Endothelial cell of umbilical vein (primary cell): ENCODE results near the gene MRPL4. TPM values are rescaled to one million over a fixed set of nuclear protein-coding genes. Genes with fewer than 3 reads are reported as not detected.

Experiments used
- BruUV-seq: library from RNA; stranded (reverse); fragments of 400-500 nt; replicated peaks from 2 replicates; lab custom pipeline; 2021; lab: Mats Ljungman, UMichigan
- CTCF ChIA-PET: fragments of 300-600, 350-600 bp; sonication (Branson Sonifier 250); formaldehyde crosslinking; loops from one replicate; lab custom pipeline; 2021; ENCODE audit warnings: antibody characterized with exemption, inconsistent platforms; lab: Charles Lee
- POLR2A ChIA-PET: fragments of 300-600, 350-600 bp; sonication (Branson Sonifier 250); formaldehyde crosslinking; loops from one replicate; lab custom pipeline; 2021; ENCODE audit warnings: antibody characterized with exemption, inconsistent platforms; lab: Charles Lee
- DNase-seq: peaks from one replicate; pipeline ENCODE4 v3.0.0-alpha.2; 2011; ENCODE audit warnings: low read depth, low spot score
- FAIRE-seq: peaks from 2 replicates; lab custom pipeline; 2011; peaks lifted over from hg19 to GRCh38; lab: Jason Lieb, UNC
- H2AFZ ChIP-seq: 2 replicates; pipeline ENCODE4 v1.6.0; 2012; ENCODE audit warnings: low read depth, low read length, control low read depth, inconsistent platforms
- H3K27ac ChIP-seq: 2 replicates; pipeline ENCODE4 v1.5.1; 2011; ENCODE audit warnings: low read depth, mild to moderate bottlenecking, control low read depth, low read length, moderate library complexity; ENCODE audit not compliant: insufficient read depth
- H3K27me3 ChIP-seq, 2 experiments: 2 replicates each; pipeline versions ENCODE4 v1.6.0 to v1.6.1; 2011; ENCODE audit warnings: low read length in 2 of 2, mixed read lengths in 1 of 2; ENCODE audit not compliant: control insufficient read depth in 2 of 2, insufficient read depth in 2 of 2
- H3K36me3 ChIP-seq, 2 experiments: 2 replicates in 1 of 2; 3 replicates in 1 of 2; pipeline ENCODE4 v1.5.1; 2011; ENCODE audit warnings: low read length in 2 of 2, mild to moderate bottlenecking in 1 of 2, moderate library complexity in 1 of 2; ENCODE audit not compliant: control insufficient read depth in 2 of 2, insufficient read depth in 2 of 2; ENCODE audit errors: extremely low read depth in 1 of 2
- H3K4me1 ChIP-seq: 3 replicates; pipeline ENCODE4 v1.5.1; 2011; ENCODE audit warnings: mild to moderate bottlenecking, low read length; ENCODE audit not compliant: control insufficient read depth, insufficient read depth; ENCODE audit errors: extremely low read depth
- H3K4me2 ChIP-seq: 2 replicates; pipeline ENCODE4 v1.6.1; 2011; ENCODE audit warnings: low read length, control low read depth, mixed read lengths; ENCODE audit not compliant: insufficient read depth
- H3K4me3 ChIP-seq, 3 experiments: fragments of 200-600 bp in 1 of 3; sonication (generic), shearing (Covaris generic) in 1 of 3; replicated peaks in 1 of 3; 2 replicates each; pipeline ENCODE4 v1.5.1; 2011 to 2016; ENCODE audit warnings: control low read depth in 3 of 3, low read length in 3 of 3, mild to moderate bottlenecking in 2 of 3, inconsistent platforms in 1 of 3, low read depth in 1 of 3, moderate library complexity in 1 of 3; ENCODE audit not compliant: insufficient read depth in 1 of 3
- H3K79me2 ChIP-seq: 2 replicates; pipeline ENCODE4 v1.6.0; 2012; ENCODE audit warnings: low read length, inconsistent platforms; ENCODE audit not compliant: control insufficient read depth, insufficient read depth
- H3K9ac ChIP-seq: replicated peaks from 2 replicates; pipeline ENCODE3; 2011; ENCODE audit warnings: low read length, control low read depth; ENCODE audit not compliant: insufficient read depth; ENCODE audit errors: extremely low read depth
- H3K9me1 ChIP-seq: replicated peaks from 3 replicates; pipeline ENCODE4 v1.6.0; 2011; ENCODE audit warnings: mild to moderate bottlenecking, low read length; ENCODE audit not compliant: control insufficient read depth, insufficient read depth; ENCODE audit errors: extremely low read depth
- H3K9me3 ChIP-seq: replicated peaks from 2 replicates; pipeline ENCODE4 v1.5.1; 2012; ENCODE audit warnings: low read length, inconsistent platforms; ENCODE audit not compliant: control insufficient read depth, insufficient read depth
- H4K20me1 ChIP-seq: replicated peaks from 2 replicates; pipeline ENCODE3; 2011; ENCODE audit warnings: mild to moderate bottlenecking, low read length; ENCODE audit not compliant: control insufficient read depth, insufficient read depth; ENCODE audit errors: extremely low read depth
- EZH2 ChIP-seq: IDR thresholded peaks from 2 replicates; pipeline ENCODE4 v1.6.1; 2012; ENCODE audit warnings: borderline replicate concordance, low read depth, mild to moderate bottlenecking, moderate library complexity, low read length, inconsistent platforms; ENCODE audit not compliant: severe bottlenecking
- FOS ChIP-seq: IDR thresholded peaks from 2 replicates; pipeline ENCODE4 v1.6.1; 2011; ENCODE audit warnings: mild to moderate bottlenecking, low read length, moderate library complexity, borderline replicate concordance; ENCODE audit not compliant: insufficient read depth
- GATA2 ChIP-seq: IDR thresholded peaks from 2 replicates; pipeline ENCODE4 v1.7.0; 2011; ENCODE audit warnings: low read depth, mild to moderate bottlenecking, moderate library complexity, mixed read lengths, low read length; ENCODE audit not compliant: insufficient read length, insufficient read depth
- JUN ChIP-seq: IDR thresholded peaks from 2 replicates; pipeline ENCODE4 v1.6.1; 2011; ENCODE audit warnings: borderline replicate concordance, low read depth; ENCODE audit not compliant: insufficient read length, insufficient read depth
- MYC ChIP-seq: IDR thresholded peaks from one replicate; pipeline ENCODE4 v1.6.1; 2011; ENCODE audit warnings: mild to moderate bottlenecking, low read depth, low read length
- POLR2A ChIP-seq: IDR thresholded peaks from 2 replicates; pipeline ENCODE4 v1.6.1; 2012; ENCODE audit warnings: low read depth, mild to moderate bottlenecking, control low read depth, low read length
- POLR2AphosphoS5 ChIP-seq: IDR thresholded peaks from 2 replicates; pipeline ENCODE4 v1.6.1; 2012; ENCODE audit warnings: low read depth, mild to moderate bottlenecking, control low read depth, low read length, moderate library complexity; ENCODE audit not compliant: insufficient read depth
- dilution Hi-C: fragments of 300-500 bp; cut with MboI; formaldehyde crosslinking; loops from one replicate; pipeline ENCODE4 v1.15.0; 2019; ENCODE audit warnings: low sequenced_read_pairs; ENCODE audit not compliant: extremely low pct_ligation_motif_present
- intact Hi-C: fragments of 100-400 bp; cut with micrococcal nuclease; formaldehyde crosslinking; loops from one replicate; pipeline ENCODE4 v1.10.0; 2022
- polyA plus RNA-seq, 4 experiments: library from polyadenylated mRNA; depleted of rRNA in 3 of 4; stranded (reverse) in 3 of 4; unstranded in 1 of 4; fragments of >200 nt; gene quantifications; 2 replicates each; pipeline versions ENCODE4 v1.2.1 to v1.2.3, GENCODE V29; 2011 to 2012; ENCODE audit warnings: missing spikeins in 1 of 4
- total RNA-seq: library from RNA; stranded (reverse); gene quantifications from 2 replicates; pipeline ENCODE4 v1.2.3, GENCODE V29; 2021
- TF ChIP-seq, protein P1 (sequence below): IDR thresholded peaks from 2 replicates; pipeline ENCODE4 v1.6.1; 2011; ENCODE audit not compliant: insufficient read depth, insufficient read length
- TF ChIP-seq, protein P2 (sequence below), 2 donors: IDR thresholded peaks; 1 replicate in 1 of 2; 2 replicates in 1 of 2; pipeline ENCODE4 v1.5.1; 2011; ENCODE audit warnings: low read length in 2 of 2, mild to moderate bottlenecking in 2 of 2, moderate library complexity in 2 of 2, control low read depth in 1 of 2, inconsistent platforms in 1 of 2, low read depth in 1 of 2; ENCODE audit not compliant: insufficient read depth in 1 of 2; ENCODE audit errors: extremely low read depth in 1 of 2

The MRPL4 gene
- total and polyA plus RNA-seq, 2 donors (not counting 3 experiments of a cell fraction or from before 2014, with no cell fraction given), result 70.4 to 118 TPM

DNA sequence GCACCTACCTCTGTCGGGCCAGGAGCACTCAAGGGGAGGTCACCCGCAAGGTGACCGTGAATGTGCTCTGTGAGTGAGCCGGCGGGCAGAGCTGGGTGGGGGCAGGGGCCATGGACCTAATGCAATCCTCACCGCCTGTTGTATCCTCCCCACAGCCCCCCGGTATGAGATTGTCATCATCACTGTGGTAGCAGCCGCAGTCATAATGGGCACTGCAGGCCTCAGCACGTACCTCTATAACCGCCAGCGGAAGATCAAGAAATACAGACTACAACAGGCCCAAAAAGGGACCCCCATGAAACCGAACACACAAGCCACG is 32.9 kb downstream of the MRPL4 start:
- Histone ChIP-seq H3K79me2 (no peaks in the 10 kb centered on the region), H3K9me1 (no peaks in the 10 kb centered on the region), H4K20me1 (no peaks in the 10 kb centered on the region), H3K27me3 (peaks cover under 1 to 8% of the 10 kb centered on the region in 2 experiments), H3K4me2 (no peak overlapping the region), H3K4me1 (peaks cover 14% of the 10 kb centered on the region), H2AFZ (no peak overlapping the region), H3K27ac (no peak overlapping the region), H3K9me3 (no peaks in the 10 kb centered on the region), H3K4me3 (no peak overlapping the region), H3K9ac (no peak overlapping the region), H3K36me3 (peaks cover 0 to 4% of the 10 kb centered on the region in 2 experiments)
- TF ChIP-seq POLR2AphosphoS5 (no peak), MYC (no peak), FOS (no peak), GATA2 (no peak), EZH2 (no peak), JUN (no peak), POLR2A (no peak)
- TF ChIP-seq, protein P1, sequence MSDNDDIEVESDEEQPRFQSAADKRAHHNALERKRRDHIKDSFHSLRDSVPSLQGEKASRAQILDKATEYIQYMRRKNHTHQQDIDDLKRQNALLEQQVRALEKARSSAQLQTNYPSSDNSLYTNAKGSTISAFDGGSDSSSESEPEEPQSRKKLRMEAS, result no peak
- intact Hi-C loops (no loop called here), dilution Hi-C loops (no loop called here)
- ChIA-PET CTCF (interaction anchor here (1.5 to 4.1 kb wide), 3 partner anchors 13 to 104 kb away, joined by 4 to 14 read pairs (median 8); partner anchors contain the start of gene ICAM1), POLR2A (no interaction called here)
- DNase-seq, result no peak
- no peak for FAIRE-seq
- BruUV-seq, result no TSS peak

DNA sequence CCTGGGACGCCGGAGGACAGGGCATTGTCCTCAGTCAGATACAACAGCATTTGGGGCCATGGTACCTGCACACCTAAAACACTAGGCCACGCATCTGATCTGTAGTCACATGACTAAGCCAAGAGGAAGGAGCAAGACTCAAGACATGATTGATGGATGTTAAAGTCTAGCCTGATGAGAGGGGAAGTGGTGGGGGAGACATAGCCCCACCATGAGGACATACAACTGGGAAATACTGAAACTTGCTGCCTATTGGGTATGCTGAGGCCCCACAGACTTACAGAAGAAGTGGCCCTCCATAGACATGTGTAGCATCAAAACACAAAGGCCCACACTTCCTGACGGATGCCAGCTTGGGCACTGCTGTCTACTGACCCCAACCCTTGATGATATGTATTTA is 33.4 kb downstream of the MRPL4 start:
- dilution Hi-C loops, result no loop called here
- POLR2A ChIA-PET, result interaction anchor here (0.9 kb wide), 1 partner anchor 15 kb away, joined by 3 read pairs; the partner anchor contains the start of gene ICAM1

More for the DNA sequence above, 33.4 kb downstream of the MRPL4 start:
- H3K9ac ChIP-seq, result no peak overlapping the region
- H3K4me3 ChIP-seq, result no peak overlapping the region
- BruUV-seq, result no TSS peak
- FAIRE-seq (no peak), DNase-seq (no peak)
- no peaks in the 10 kb centered on the region for H4K20me1 ChIP-seq
- no peaks in the 10 kb centered on the region for H3K9me3 ChIP-seq
- H3K27me3 ChIP-seq, result peaks cover 5 to 13% of the 10 kb centered on the region in 2 experiments
- no peaks in the 10 kb centered on the region for H3K9me1 ChIP-seq
- peaks cover 16% of the 10 kb centered on the region for H3K4me1 ChIP-seq
- no peak overlapping the region for H2AFZ ChIP-seq
- TF ChIP-seq, protein P2, sequence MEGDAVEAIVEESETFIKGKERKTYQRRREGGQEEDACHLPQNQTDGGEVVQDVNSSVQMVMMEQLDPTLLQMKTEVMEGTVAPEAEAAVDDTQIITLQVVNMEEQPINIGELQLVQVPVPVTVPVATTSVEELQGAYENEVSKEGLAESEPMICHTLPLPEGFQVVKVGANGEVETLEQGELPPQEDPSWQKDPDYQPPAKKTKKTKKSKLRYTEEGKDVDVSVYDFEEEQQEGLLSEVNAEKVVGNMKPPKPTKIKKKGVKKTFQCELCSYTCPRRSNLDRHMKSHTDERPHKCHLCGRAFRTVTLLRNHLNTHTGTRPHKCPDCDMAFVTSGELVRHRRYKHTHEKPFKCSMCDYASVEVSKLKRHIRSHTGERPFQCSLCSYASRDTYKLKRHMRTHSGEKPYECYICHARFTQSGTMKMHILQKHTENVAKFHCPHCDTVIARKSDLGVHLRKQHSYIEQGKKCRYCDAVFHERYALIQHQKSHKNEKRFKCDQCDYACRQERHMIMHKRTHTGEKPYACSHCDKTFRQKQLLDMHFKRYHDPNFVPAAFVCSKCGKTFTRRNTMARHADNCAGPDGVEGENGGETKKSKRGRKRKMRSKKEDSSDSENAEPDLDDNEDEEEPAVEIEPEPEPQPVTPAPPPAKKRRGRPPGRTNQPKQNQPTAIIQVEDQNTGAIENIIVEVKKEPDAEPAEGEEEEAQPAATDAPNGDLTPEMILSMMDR (IDR thresholded peaks at IDR 0.05; ENCODE audit: extremely low read depth in 1 of 2, insufficient read depth in 1 of 2, low read depth in 1 of 2, low read length in 2 of 2), result no peak
- TF ChIP-seq, protein P1, result no peak
- TF ChIP-seq POLR2AphosphoS5 (no peak), EZH2 (no peak), JUN (no peak), FOS (no peak), GATA2 (no peak), MYC (no peak)
- H3K4me2 ChIP-seq, result no peak overlapping the region
- H3K27ac ChIP-seq, result no peak overlapping the region
- H3K79me2 ChIP-seq, result no peaks in the 10 kb centered on the region
- H3K36me3 ChIP-seq, result peaks cover 0 to 4% of the 10 kb centered on the region in 2 experiments
- intact Hi-C loops, result no loop called here
- CTCF ChIA-PET, result interaction anchor here (1.0 to 4.1 kb wide), 6 partner anchors 14 to 194 kb away, joined by 4 to 14 read pairs (median 7); partner anchors contain the start of gene ICAM1
